ENCODE results near the gene ACSBG1.

ACSBG1 gene

DNA sequence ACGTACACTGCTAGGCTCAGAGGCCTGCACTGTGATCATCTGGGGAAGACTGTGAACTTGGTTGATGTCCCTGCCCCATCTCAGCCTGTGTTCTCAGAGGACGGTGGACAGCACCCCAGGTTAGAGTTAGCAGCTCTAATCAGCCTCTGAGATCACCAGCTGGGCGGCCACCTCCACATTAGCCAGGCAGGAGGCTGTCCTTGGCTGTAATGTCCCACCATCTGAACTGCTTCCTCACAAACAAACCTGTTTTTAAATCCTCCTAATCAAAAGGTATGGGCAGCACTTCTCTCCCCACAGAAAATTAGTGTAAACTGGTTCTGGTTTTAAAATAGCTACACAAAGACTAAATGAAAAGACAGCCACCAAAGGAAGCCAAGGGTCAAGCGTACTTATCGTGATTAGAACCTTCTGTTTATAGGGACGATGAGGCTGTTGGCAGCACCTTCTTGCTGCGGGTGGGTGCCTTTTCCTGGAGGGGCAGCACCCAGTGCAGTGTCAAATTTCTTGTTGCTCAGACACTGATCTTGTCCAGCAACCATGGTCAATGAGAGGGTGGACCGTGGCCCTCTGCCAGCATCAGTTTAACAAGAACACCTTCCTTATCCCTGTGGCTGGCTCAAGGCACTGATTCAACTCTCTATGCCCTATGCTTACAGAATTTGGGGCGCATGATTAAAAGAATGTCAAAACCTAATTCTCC is 24.6 kb downstream of the ACSBG1 start:
- TF ChIP-seq, protein P1, sequence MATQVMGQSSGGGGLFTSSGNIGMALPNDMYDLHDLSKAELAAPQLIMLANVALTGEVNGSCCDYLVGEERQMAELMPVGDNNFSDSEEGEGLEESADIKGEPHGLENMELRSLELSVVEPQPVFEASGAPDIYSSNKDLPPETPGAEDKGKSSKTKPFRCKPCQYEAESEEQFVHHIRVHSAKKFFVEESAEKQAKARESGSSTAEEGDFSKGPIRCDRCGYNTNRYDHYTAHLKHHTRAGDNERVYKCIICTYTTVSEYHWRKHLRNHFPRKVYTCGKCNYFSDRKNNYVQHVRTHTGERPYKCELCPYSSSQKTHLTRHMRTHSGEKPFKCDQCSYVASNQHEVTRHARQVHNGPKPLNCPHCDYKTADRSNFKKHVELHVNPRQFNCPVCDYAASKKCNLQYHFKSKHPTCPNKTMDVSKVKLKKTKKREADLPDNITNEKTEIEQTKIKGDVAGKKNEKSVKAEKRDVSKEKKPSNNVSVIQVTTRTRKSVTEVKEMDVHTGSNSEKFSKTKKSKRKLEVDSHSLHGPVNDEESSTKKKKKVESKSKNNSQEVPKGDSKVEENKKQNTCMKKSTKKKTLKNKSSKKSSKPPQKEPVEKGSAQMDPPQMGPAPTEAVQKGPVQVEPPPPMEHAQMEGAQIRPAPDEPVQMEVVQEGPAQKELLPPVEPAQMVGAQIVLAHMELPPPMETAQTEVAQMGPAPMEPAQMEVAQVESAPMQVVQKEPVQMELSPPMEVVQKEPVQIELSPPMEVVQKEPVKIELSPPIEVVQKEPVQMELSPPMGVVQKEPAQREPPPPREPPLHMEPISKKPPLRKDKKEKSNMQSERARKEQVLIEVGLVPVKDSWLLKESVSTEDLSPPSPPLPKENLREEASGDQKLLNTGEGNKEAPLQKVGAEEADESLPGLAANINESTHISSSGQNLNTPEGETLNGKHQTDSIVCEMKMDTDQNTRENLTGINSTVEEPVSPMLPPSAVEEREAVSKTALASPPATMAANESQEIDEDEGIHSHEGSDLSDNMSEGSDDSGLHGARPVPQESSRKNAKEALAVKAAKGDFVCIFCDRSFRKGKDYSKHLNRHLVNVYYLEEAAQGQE (IDR thresholded peaks at IDR 0.05; ENCODE audit: insufficient read depth in 1 of 2, low read depth in 2 of 2, low read length in 2 of 2): no peak
- TF ChIP-seq SIN3A (IDR thresholded peaks at IDR 0.05; ENCODE audit: borderline replicate concordance, insufficient read depth, low read length): no peak
- TF ChIP-seq FOXP2 (optimal IDR thresholded peaks at IDR 0.05; ENCODE audit: borderline replicate concordance, extremely low read depth, extremely low read length, insufficient read depth): no peak
- no peak for TF ChIP-seq TAF1 (IDR thresholded peaks at IDR 0.05; ENCODE audit: borderline replicate concordance, insufficient read depth, low read length)
- TF ChIP-seq POLR2AphosphoS5 (IDR thresholded peaks at IDR 0.05; ENCODE audit: low read depth, low read length): no peak

DNA sequence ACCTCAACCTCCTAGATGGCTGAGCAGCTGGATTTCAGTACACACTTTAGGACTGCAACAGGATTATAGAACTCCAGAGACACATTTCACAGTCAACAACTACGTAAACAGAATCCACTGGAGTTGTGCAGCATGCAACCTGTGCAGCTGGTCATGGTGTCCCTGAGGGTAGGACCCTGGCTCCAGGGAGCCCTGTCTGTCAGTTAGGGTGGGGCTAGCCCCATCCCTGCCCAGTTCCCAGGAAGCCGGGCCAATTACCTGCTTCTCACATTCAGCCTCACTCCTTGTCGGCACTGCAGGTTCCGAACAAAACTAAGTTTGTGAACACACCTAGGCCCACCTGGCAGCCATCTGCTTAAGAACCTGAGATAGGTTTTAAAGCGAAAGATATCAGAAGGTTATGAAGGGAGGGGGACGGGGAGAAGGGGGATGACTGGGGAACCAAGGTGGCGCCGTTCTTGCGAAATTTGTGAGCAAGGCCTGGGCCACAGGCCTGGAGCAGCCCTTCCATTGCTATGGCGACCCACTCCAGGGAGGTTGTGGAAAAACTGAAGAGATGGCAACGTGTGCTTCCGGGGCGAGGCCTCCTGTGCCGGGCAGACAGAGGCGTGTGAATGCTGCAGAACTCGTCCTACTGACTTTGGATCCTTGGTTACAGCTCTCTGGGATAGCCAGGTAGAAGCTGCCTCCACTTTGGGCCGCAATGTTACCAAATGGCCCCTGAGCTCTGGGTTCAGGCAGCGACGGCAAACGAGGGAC is 25.3 kb downstream of the ACSBG1 start:
- TF ChIP-seq, protein P1 (IDR thresholded peaks at IDR 0.05; ENCODE audit: insufficient read depth in 1 of 2, low read depth in 2 of 2, low read length in 2 of 2): no peak
- no peak for TF ChIP-seq FOXP2 (optimal IDR thresholded peaks at IDR 0.05; ENCODE audit: borderline replicate concordance, extremely low read depth, extremely low read length, insufficient read depth)
- TF ChIP-seq POLR2AphosphoS5 (IDR thresholded peaks at IDR 0.05; ENCODE audit: low read depth, low read length): no peak
- TF ChIP-seq TAF1 (IDR thresholded peaks at IDR 0.05; ENCODE audit: borderline replicate concordance, insufficient read depth, low read length): no peak
- no peak for TF ChIP-seq SIN3A (IDR thresholded peaks at IDR 0.05; ENCODE audit: borderline replicate concordance, insufficient read depth, low read length)

DNA sequence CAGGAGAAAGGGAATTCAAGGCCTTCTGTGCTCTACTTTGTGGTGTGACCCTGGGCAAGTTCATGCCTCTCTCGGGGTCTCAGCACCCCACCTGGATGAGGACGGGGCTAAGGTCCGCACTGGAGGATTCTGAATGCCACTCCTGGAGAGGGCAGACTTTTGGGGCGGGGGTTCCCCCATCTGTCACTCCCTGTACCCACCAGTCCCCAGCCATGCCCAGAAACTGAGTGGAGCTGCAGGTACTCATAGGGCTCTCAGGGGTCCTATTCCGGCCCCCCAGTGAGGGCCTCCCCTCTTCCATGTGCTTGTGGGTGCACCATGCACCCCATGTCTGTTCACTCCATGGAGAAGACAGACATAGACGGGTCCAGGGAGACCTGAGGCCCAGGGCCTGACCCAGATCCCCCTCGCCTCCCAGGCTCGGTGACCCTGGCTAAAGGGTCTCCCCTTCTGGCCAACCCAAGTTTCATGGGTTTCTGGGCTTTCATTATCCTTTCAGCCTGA is 26.0 kb downstream of the ACSBG1 start:
- TF ChIP-seq TAF1 (IDR thresholded peaks at IDR 0.05; ENCODE audit: borderline replicate concordance, insufficient read depth, low read length) (no peak), SIN3A (IDR thresholded peaks at IDR 0.05; ENCODE audit: borderline replicate concordance, insufficient read depth, low read length) (no peak), POLR2AphosphoS5 (IDR thresholded peaks at IDR 0.05; ENCODE audit: low read depth, low read length) (no peak), FOXP2 (optimal IDR thresholded peaks at IDR 0.05; ENCODE audit: borderline replicate concordance, extremely low read depth, extremely low read length, insufficient read depth) (no peak)
- TF ChIP-seq, protein P1 (IDR thresholded peaks at IDR 0.05; ENCODE audit: insufficient read depth in 1 of 2, low read depth in 2 of 2, low read length in 2 of 2): no peak

DNA sequence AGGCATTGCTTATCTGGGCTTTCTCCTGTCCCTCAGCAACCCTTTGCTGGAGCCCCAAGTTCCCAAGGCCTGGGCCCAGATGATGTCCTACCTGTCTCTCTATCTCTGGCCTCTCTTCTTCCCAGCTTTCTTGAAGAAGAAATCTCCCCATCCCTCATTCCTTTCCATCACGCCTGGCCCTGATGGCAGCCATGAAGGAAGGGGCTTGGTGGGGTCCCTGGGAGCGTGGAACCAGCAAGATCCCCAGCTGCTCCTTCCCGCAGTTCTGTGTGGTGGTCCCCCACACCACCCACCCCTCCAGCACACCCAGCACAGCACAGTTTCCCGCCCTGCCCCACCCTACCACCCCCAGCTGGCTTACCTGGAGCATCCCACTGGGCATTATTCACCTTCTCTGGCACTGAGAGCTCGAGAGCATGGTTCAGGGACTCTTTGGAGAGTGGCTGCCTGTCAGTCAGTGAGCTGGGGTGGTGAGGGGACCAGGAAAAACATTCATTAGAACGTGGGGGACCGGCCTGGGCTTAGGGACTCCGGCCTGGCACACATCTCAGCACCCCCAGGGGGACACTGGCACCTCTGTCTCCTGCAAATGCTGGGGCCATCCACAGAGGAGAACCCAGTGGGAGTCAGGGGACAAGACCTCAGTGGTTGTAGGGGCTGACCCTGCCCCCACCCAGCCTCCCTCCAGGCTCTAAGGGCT is 26.6 kb downstream of the ACSBG1 start:
- TF ChIP-seq, protein P1 (IDR thresholded peaks at IDR 0.05; ENCODE audit: insufficient read depth in 1 of 2, low read depth in 2 of 2, low read length in 2 of 2): no peak
- TF ChIP-seq FOXP2 (optimal IDR thresholded peaks at IDR 0.05; ENCODE audit: borderline replicate concordance, extremely low read depth, extremely low read length, insufficient read depth): no peak
- no peak for TF ChIP-seq SIN3A (IDR thresholded peaks at IDR 0.05; ENCODE audit: borderline replicate concordance, insufficient read depth, low read length)
- TF ChIP-seq POLR2AphosphoS5 (IDR thresholded peaks at IDR 0.05; ENCODE audit: low read depth, low read length): no peak
- no peak for TF ChIP-seq TAF1 (IDR thresholded peaks at IDR 0.05; ENCODE audit: borderline replicate concordance, insufficient read depth, low read length)

Data from PFSK-1 (cell line).